ENCODE results near the gene ATG5. TPM values are rescaled to one million over a fixed set of nuclear protein-coding genes. Genes with fewer than 3 reads are reported as not detected.

Gene ATG5
- total RNA-seq, 2 donors from 2014 or later, result 29.5 to 31.4 TPM

DNA sequence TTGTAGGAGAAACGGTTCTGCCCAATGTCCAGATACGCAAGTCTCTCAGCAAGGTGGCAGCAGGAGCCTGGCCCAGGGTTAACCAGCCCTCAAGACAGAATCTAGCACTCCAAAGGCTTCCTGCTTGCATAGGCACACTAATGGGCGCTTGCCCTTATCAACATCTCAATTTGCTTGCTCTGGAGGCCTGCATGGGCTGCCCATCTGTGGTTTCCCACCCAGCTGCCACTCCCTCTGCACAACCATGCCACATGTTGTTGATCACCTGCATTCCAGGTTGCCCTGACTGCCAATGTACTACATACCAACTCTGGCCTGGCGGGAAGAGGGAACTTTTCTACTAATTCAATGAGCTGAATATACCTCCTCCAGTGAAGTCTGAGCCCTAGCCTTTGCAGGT is 74.6 kb downstream of the ATG5 start:
- H3K27ac Mint-ChIP-seq, result no peak overlapping the region
- WGBS, 2 experiments (ENCODE audit: insufficient coverage in 1 of 2, insufficient read length in 1 of 2), result 92 to 95% methylated on average over 3 to 4 of the region's 4 CpGs
- H3K27me3 Mint-ChIP-seq (ENCODE audit: insufficient read depth), result no peaks in the 10 kb centered on the region

DNA sequence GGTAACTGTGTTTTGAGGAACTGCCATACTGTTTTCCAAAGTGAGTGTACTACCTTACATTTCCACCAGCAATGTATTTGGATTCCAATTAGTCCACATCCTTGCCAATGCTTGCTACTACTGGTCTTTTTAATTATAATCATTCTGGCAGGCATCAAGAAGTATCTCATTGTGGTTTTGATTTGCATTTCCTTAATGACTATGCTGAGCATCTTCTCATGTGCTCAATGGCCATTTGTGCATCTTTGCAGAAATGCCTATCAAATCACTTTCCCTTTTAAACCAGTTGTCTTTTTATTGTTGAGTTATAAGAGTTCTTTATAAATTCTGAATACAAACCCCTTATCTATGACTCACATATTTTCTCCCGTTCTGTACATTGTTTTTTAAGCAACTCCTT is 75.9 kb downstream of the ATG5 start:
- no CpG with 5 or more reads among the region's 1 CpG for WGBS, 2 experiments (ENCODE audit: insufficient coverage in 1 of 2, insufficient read length in 1 of 2)
- Histone ChIP-seq H3K27me3 (ENCODE audit: control insufficient read depth, insufficient read depth, low read length, poor library complexity, severe bottlenecking) (no peaks in the 10 kb centered on the region), H3K27ac (ENCODE audit: low read depth, low read length) (no peak overlapping the region), H3K9me3 (ENCODE audit: control insufficient read depth, low read length) (no peaks in the 10 kb centered on the region), H3K36me3 (ENCODE audit: control insufficient read depth, insufficient read depth, low read length) (peaks cover 17% of the 10 kb centered on the region), H3K9ac (ENCODE audit: extremely low read depth, low read length, poor library complexity, severe bottlenecking) (no peak overlapping the region), H3K4me1 (ENCODE audit: control insufficient read depth, insufficient read depth, low read length) (no peaks in the 10 kb centered on the region), H3K4me3 (ENCODE audit: low read length) (no peak overlapping the region)
- H3K4me1 Mint-ChIP-seq, result no peaks in the 10 kb centered on the region
- no peaks in the 10 kb centered on the region for H3K27me3 Mint-ChIP-seq (ENCODE audit: insufficient read depth)
- H3K36me3 Mint-ChIP-seq (ENCODE audit: low read depth), result peaks cover 17% of the 10 kb centered on the region
- DNase-seq, result no peak
- H3K4me3 Mint-ChIP-seq, result no peak overlapping the region
- H3K27ac Mint-ChIP-seq, result no peak overlapping the region
- TF ChIP-seq, protein P1, sequence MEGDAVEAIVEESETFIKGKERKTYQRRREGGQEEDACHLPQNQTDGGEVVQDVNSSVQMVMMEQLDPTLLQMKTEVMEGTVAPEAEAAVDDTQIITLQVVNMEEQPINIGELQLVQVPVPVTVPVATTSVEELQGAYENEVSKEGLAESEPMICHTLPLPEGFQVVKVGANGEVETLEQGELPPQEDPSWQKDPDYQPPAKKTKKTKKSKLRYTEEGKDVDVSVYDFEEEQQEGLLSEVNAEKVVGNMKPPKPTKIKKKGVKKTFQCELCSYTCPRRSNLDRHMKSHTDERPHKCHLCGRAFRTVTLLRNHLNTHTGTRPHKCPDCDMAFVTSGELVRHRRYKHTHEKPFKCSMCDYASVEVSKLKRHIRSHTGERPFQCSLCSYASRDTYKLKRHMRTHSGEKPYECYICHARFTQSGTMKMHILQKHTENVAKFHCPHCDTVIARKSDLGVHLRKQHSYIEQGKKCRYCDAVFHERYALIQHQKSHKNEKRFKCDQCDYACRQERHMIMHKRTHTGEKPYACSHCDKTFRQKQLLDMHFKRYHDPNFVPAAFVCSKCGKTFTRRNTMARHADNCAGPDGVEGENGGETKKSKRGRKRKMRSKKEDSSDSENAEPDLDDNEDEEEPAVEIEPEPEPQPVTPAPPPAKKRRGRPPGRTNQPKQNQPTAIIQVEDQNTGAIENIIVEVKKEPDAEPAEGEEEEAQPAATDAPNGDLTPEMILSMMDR (conservative IDR thresholded peaks at IDR 0.05), result no peak
- H3K9me3 Mint-ChIP-seq, result no peaks in the 10 kb centered on the region

More for the DNA sequence above, 74.6 kb downstream of the ATG5 start:
- Histone ChIP-seq H3K9ac (ENCODE audit: extremely low read depth, low read length, poor library complexity, severe bottlenecking) (no peak overlapping the region), H3K36me3 (ENCODE audit: control insufficient read depth, insufficient read depth, low read length) (peaks cover 17% of the 10 kb centered on the region), H3K4me3 (ENCODE audit: low read length) (no peak overlapping the region), H3K9me3 (ENCODE audit: control insufficient read depth, low read length) (no peaks in the 10 kb centered on the region), H3K27ac (ENCODE audit: low read depth, low read length) (no peak overlapping the region), H3K4me1 (ENCODE audit: control insufficient read depth, insufficient read depth, low read length) (no peaks in the 10 kb centered on the region), H3K27me3 (ENCODE audit: control insufficient read depth, insufficient read depth, low read length, poor library complexity, severe bottlenecking) (no peaks in the 10 kb centered on the region)
- H3K4me3 Mint-ChIP-seq, result no peak overlapping the region
- H3K9me3 Mint-ChIP-seq, result no peaks in the 10 kb centered on the region
- TF ChIP-seq, protein P1 (conservative IDR thresholded peaks at IDR 0.05), result no peak
- peaks cover under 1% of the 10 kb centered on the region for H3K4me1 Mint-ChIP-seq
- no peak for DNase-seq
- H3K36me3 Mint-ChIP-seq (ENCODE audit: low read depth), result peaks cover 17% of the 10 kb centered on the region

DNA sequence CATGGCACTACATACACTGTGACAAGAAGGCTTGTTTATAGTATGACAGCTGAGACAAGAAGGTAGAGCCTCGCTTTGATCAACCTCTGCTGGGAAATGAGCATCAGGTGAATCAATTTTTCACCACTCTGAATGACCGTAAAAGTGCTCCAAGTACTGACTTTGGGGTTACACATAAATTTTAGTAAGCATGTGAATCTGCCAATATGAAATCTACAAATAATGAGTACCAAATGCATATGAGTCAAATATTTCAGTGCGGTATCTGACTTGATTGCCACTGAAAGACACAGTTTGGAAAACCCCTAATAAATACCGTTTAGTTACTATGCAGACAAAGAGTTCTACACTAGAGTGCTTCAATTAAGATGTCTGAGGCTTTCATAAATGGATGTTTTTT is 77.8 kb downstream of the ATG5 start:
- TF ChIP-seq, protein P1 (conservative IDR thresholded peaks at IDR 0.05), result no peak
- Mint-ChIP-seq H3K4me1 (no peaks in the 10 kb centered on the region), H3K9me3 (no peaks in the 10 kb centered on the region), H3K27ac (no peak overlapping the region), H3K4me3 (no peak overlapping the region), H3K36me3 (ENCODE audit: low read depth) (peaks cover 21% of the 10 kb centered on the region), H3K27me3 (ENCODE audit: insufficient read depth) (no peaks in the 10 kb centered on the region)
- Histone ChIP-seq H3K27me3 (ENCODE audit: control insufficient read depth, insufficient read depth, low read length, poor library complexity, severe bottlenecking) (no peaks in the 10 kb centered on the region), H3K9ac (ENCODE audit: extremely low read depth, low read length, poor library complexity, severe bottlenecking) (no peak overlapping the region), H3K4me3 (ENCODE audit: low read length) (no peak overlapping the region), H3K9me3 (ENCODE audit: control insufficient read depth, low read length) (no peaks in the 10 kb centered on the region), H3K36me3 (ENCODE audit: control insufficient read depth, insufficient read depth, low read length) (peaks cover 19% of the 10 kb centered on the region), H3K4me1 (ENCODE audit: control insufficient read depth, insufficient read depth, low read length) (no peaks in the 10 kb centered on the region), H3K27ac (ENCODE audit: low read depth, low read length) (no peak overlapping the region)
- no peak for DNase-seq
- WGBS, 2 experiments (ENCODE audit: insufficient coverage in 1 of 2, insufficient read length in 1 of 2), result 97 to 98% methylated on average over 3 to 4 of the region's 4 CpGs
